Endodermal cell (in vitro differentiated cells): Measurements from ENCODE around the gene SOX13. TPM values are rescaled to one million over a fixed set of nuclear protein-coding genes. Genes with fewer than 3 reads are reported as not detected.

Experiments
- DNase-seq: peaks from one replicate; pipeline ENCODE4 v3.0.0-alpha.2; 2017
- H3K27ac ChIP-seq: 2 replicates; pipeline ENCODE4 v1.5.1; 2013; ENCODE audit warnings: mild to moderate bottlenecking, low read depth, low read length, moderate library complexity
- H3K27me3 ChIP-seq: 2 replicates; pipeline ENCODE4 v1.6.1; 2013; ENCODE audit warnings: mild to moderate bottlenecking, low read length, moderate library complexity; ENCODE audit not compliant: insufficient read depth, control insufficient read depth, poor library complexity, severe bottlenecking
- H3K36me3 ChIP-seq: 2 replicates; pipeline ENCODE4 v1.7.0; 2013; ENCODE audit warnings: mild to moderate bottlenecking, low read length, moderate library complexity; ENCODE audit not compliant: control insufficient read depth, insufficient read depth
- H3K4me1 ChIP-seq: one replicate; pipeline ENCODE4 v1.7.0; 2013; ENCODE audit warnings: low read length; ENCODE audit not compliant: control insufficient read depth, insufficient read depth
- H3K4me3 ChIP-seq: 2 replicates; pipeline ENCODE4 v1.5.1; 2013; ENCODE audit warnings: mild to moderate bottlenecking, low read length, moderate library complexity
- H3K9ac ChIP-seq: 2 replicates; pipeline ENCODE4 v1.6.1; 2013; ENCODE audit warnings: mild to moderate bottlenecking, low read length, moderate library complexity; ENCODE audit not compliant: poor library complexity, severe bottlenecking; ENCODE audit errors: extremely low read depth
- H3K9me3 ChIP-seq: 2 replicates; pipeline ENCODE4 v1.6.1; 2013; ENCODE audit warnings: mild to moderate bottlenecking, low read length, moderate library complexity; ENCODE audit not compliant: control insufficient read depth
- H3K27ac Mint-ChIP-seq: 2 replicates; pipeline ENCODE4 v1.8.0; 2020; ENCODE audit warnings: mixed read lengths
- H3K27me3 Mint-ChIP-seq: 2 replicates; pipeline ENCODE4 v1.8.0; 2021; ENCODE audit warnings: mild to moderate bottlenecking, mixed read lengths; ENCODE audit not compliant: insufficient read depth
- H3K36me3 Mint-ChIP-seq: 2 replicates; pipeline ENCODE4 v1.8.0; 2020; ENCODE audit warnings: low read depth, mixed read lengths
- H3K4me1 Mint-ChIP-seq: 2 replicates; pipeline ENCODE4 v1.8.0; 2020; ENCODE audit warnings: mixed read lengths
- H3K4me3 Mint-ChIP-seq: 2 replicates; pipeline ENCODE4 v1.8.0; 2020; ENCODE audit warnings: mild to moderate bottlenecking, moderate library complexity, mixed read lengths
- H3K9me3 Mint-ChIP-seq: 2 replicates; pipeline ENCODE4 v1.8.0; 2020; ENCODE audit warnings: mild to moderate bottlenecking, mixed read lengths
- CTCF ChIP-seq: fragments of 200-600 bp; sonication (generic); conservative IDR thresholded peaks from 2 replicates; pipeline ENCODE4 v1.5.0; 2021; ENCODE audit warnings: antibody characterized with exemption, mild to moderate bottlenecking
- WGBS, 2 experiments: methylation state at CpG; one replicate each; pipeline versions ENCODE4 v1.1.5 to v1.1.7; 2013; ENCODE audit warnings: missing lambda C conversion rate in 2 of 2, mixed read lengths in 1 of 2; ENCODE audit not compliant: insufficient coverage in 1 of 2, insufficient read length in 1 of 2; 5-methylcytosine and 5-hydroxymethylcytosine counted together
- total RNA-seq, 2 donors: library from RNA; stranded (reverse); fragmentation: NEBNext Ultra II Directional in 1 of 2; extraction: Animal tissue kit (Norgen Biotek cat#: 25700) in 1 of 2; gene quantifications; 2 replicates in 1 of 2; 3 replicates in 1 of 2; pipeline ENCODE4 v1.2.1, GENCODE V29; 2021

SOX13 gene
- total RNA-seq, 2 donors from 2014 or later: 75.3 to 85.3 TPM

GRCh38 chr1:204041803-204042505 is 31.0 kb upstream of the SOX13 start:
- H3K9me3 ChIP-seq: no peaks in the 10 kb centered on the region
- H3K36me3 ChIP-seq: no peaks in the 10 kb centered on the region
- Mint-ChIP-seq H3K9me3 (no peaks in the 10 kb centered on the region), H3K4me3 (no peak overlapping the region), H3K4me1 (peaks cover 21% of the 10 kb centered on the region), H3K36me3 (peaks cover 4% of the 10 kb centered on the region), H3K27ac (no peak overlapping the region), H3K27me3 (peaks cover 3% of the 10 kb centered on the region)
- DNase-seq: no peak
- H3K27me3 ChIP-seq: no peaks in the 10 kb centered on the region
- H3K4me1 ChIP-seq: no peaks in the 10 kb centered on the region
- no peak overlapping the region for H3K4me3 ChIP-seq
- H3K27ac ChIP-seq: no peak overlapping the region
- TF ChIP-seq CTCF: no peak
- WGBS, 2 experiments: 86 to 89% methylated on average over 8 to 10 of the region's 10 CpGs
- no peak overlapping the region for H3K9ac ChIP-seq

GRCh38 chr1:204042516-204042915 is 30.4 kb upstream of the SOX13 start:
- Mint-ChIP-seq H3K27me3 (peaks cover 3% of the 10 kb centered on the region), H3K4me1 (peaks cover 16% of the 10 kb centered on the region), H3K27ac (no peak overlapping the region), H3K4me3 (no peak overlapping the region), H3K9me3 (no peaks in the 10 kb centered on the region), H3K36me3 (peaks cover 4% of the 10 kb centered on the region)
- Histone ChIP-seq H3K9me3 (no peaks in the 10 kb centered on the region), H3K36me3 (no peaks in the 10 kb centered on the region), H3K4me3 (no peak overlapping the region), H3K9ac (no peak overlapping the region), H3K27ac (no peak overlapping the region), H3K4me1 (no peaks in the 10 kb centered on the region), H3K27me3 (no peaks in the 10 kb centered on the region)
- WGBS, 2 experiments: 86 to 94% methylated on average over 2 of the region's 2 CpGs
- no peak for TF ChIP-seq CTCF
- no peak for DNase-seq

GRCh38 chr1:204043680-204044079 is 29.2 kb upstream of the SOX13 start:
- H3K4me1 ChIP-seq: no peaks in the 10 kb centered on the region
- no peak overlapping the region for H3K9ac ChIP-seq
- no peak overlapping the region for H3K4me3 ChIP-seq
- Mint-ChIP-seq H3K4me3 (no peak overlapping the region), H3K36me3 (peaks cover 4% of the 10 kb centered on the region), H3K27ac (no peak overlapping the region), H3K27me3 (peaks cover 3% of the 10 kb centered on the region), H3K9me3 (no peaks in the 10 kb centered on the region), H3K4me1 (peaks cover 13% of the 10 kb centered on the region)
- H3K27me3 ChIP-seq: no peaks in the 10 kb centered on the region
- no peak for TF ChIP-seq CTCF
- H3K36me3 ChIP-seq: no peaks in the 10 kb centered on the region
- no peak overlapping the region for H3K27ac ChIP-seq
- no peak for DNase-seq
- H3K9me3 ChIP-seq: no peaks in the 10 kb centered on the region
- 96 to 100% methylated on average over 3 to 8 of the region's 8 CpGs for WGBS, 2 experiments
